Heart right ventricle (tissue), 16 donors: ENCODE results near the gene CYP11A1. TPM values are rescaled to one million over a fixed set of nuclear protein-coding genes. Genes with fewer than 3 reads are reported as not detected.

Source experiments
- ATAC-seq, 8 donors: fragments of 200-7000 bp; cut with Tn5 transposase; one replicate each; pipeline ENCODE4 v1.9.1; 2020; ENCODE audit warnings: mild to moderate bottlenecking in 8 of 8, moderate library complexity in 8 of 8, moderate number of reproducible peaks in 1 of 8
- DNase-seq, 2 donors: peaks; one replicate each; pipeline ENCODE4 v3.0.0-alpha.2; 2020
- H3K27ac ChIP-seq, 10 donors: fragments of 200-600 bp; sonication (generic) in 2 of 10; one replicate each; pipeline versions ENCODE4 v1.5.0 to v1.8.0; 2020 to 2022; ENCODE audit warnings: mild to moderate bottlenecking in 3 of 10
- H3K27me3 ChIP-seq, 7 donors: fragments of 200-600 bp; one replicate each; pipeline ENCODE4 v1.8.0; 2021 to 2022; ENCODE audit warnings: mild to moderate bottlenecking in 2 of 7
- H3K36me3 ChIP-seq, 9 donors: fragments of 200-600 bp; sonication (generic) in 1 of 9; one replicate each; pipeline versions ENCODE4 v1.5.0 to v1.8.0; 2020 to 2022; ENCODE audit warnings: mild to moderate bottlenecking in 2 of 9
- H3K4me1 ChIP-seq, 9 donors: fragments of 200-600 bp; sonication (generic) in 1 of 9; one replicate each; pipeline versions ENCODE4 v1.5.0 to v1.8.0; 2020 to 2022; ENCODE audit warnings: mild to moderate bottlenecking in 4 of 9
- H3K4me3 ChIP-seq, 10 donors: fragments of 200-600 bp; sonication (generic) in 2 of 10; one replicate each; pipeline versions ENCODE4 v1.5.0 to v1.8.0; 2020 to 2022; ENCODE audit warnings: mild to moderate bottlenecking in 7 of 10, moderate library complexity in 2 of 10
- H3K9me3 ChIP-seq, 11 donors: fragments of 200-600 bp in 10 of 11; sonication (generic) in 2 of 11; one replicate each; pipeline versions ENCODE4 v1.5.0 to v1.8.0; 2013 to 2022; ENCODE audit warnings: mild to moderate bottlenecking in 2 of 11, control low read depth in 1 of 11, moderate library complexity in 1 of 11
- WGBS, 2 donors: extraction: QIAGEN DNeasy Blood & Tissue Kit; methylation state at CpG; one replicate each; pipeline ENCODE4 v1.1.7; 2013; ENCODE audit warnings: inconsistent platforms in 1 of 2; 5-methylcytosine and 5-hydroxymethylcytosine counted together
- intact Hi-C, 10 donors: fragments of 100-400 bp; cut with DNase I; formaldehyde crosslinking; loops; one replicate each; pipeline versions ENCODE4 v1.11.1 to v1.14.2; 2022
- polyA plus RNA-seq, 2 donors: library from polyadenylated mRNA; stranded (reverse); fragments of 200-250 nt; gene quantifications; one replicate each; pipeline ENCODE4 v1.2.3, GENCODE V29; 2013
- total RNA-seq, 10 donors: library from RNA; stranded (reverse); fragmentation: NEBNext Ultra II Directional in 3 of 10; extraction: Animal tissue kit (Norgen Biotek cat#: 25700) in 3 of 10; gene quantifications; one replicate each; pipeline versions ENCODE4 v1.2.1 to v1.2.4, GENCODE V29; 2021 to 2023
- TF ChIP-seq, protein P1 (sequence below), 9 donors: fragments of 200-600 bp; sonication (generic) in 2 of 9; IDR thresholded peaks; one replicate each; pipeline versions ENCODE4 v1.5.0 to v1.8.0; 2021 to 2022; ENCODE audit warnings: antibody characterized with exemption in 9 of 9, mild to moderate bottlenecking in 5 of 9, moderate library complexity in 1 of 9
- donor health status: Arrhythmogenic right ventricular cardiomyopathy.
- donor health status: ischemic (EF 13 %, LVEDD 7.1; RV severe dilation, severe dysfunction).
- donor health status: healthy with polysubstance abuse.
- donor health status: DM: no; HTN: yes; CAD: no.
- donor health status: DM: no; HTN: no; CAD: no.
- donor health status: ischemic (EF 25% LVEDD 6.9; RV normal size, moderate dysfunction).
- donor health status: ischemic (EF 25% LVEDD 5.7; RV mildly dilated, moderate dysfunction).
- donor health status: healthy.
- donor health status: DM: yes; HTN: yes; CAD: no.
- donor health status: Ischemic cardiomyopathy.
- donor health status: ischemic (EF 35%, LVEDD 5.7; RV mildly dilated, moderate dysfunction).
- donor health status: nonischemic (EF 11% LVEDD 7.7; RV severe dilation, severe dysfunction).
- donor health status: DM: yes; HTN: yes; CAD: no.
- donor health status: PGD.
- donor health status: ischemic (EF 29% LVEDD 5.4; RV normal size, mild dysfunction).
- donor health status: nonischemic (EF 23%, LVEDD 6.1; RV moderate dilation, normal function).

Gene CYP11A1
- total and polyA plus RNA-seq, 12 donors = 0.06 to 3.6 (median 2.1) TPM

DNA sequence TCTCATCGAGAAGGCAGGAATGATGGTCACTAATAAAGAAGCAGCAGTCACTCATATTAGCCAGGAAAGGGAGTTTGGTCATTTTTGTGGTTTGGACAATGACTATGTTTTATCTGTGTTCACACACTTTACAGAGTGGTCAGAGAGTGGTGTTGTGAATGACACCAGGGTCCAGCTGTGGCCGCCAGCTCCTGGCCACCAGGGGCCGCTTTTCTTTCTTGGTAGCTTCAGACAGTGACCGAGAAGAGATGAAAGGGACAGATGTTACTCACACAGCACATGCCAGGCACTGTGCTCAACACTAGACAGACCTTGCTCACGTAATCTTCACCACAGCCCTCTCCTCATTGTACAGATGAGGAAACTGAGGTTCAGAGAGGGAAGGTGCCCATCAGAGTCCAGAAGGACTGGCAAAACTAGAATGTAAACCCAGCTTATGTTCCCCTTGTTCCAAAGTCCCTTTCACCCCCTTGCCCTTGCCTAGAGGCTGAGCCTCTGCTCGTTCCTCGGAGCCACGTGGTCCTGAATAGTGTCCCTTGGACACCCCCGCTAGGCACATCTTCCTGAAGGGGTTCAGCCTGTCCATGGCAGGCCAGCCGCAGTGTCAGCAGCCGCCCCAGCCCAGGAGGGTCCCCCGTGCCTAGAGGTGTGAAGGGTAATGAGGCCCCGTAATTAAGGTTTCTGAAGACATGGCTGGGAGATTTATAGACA lies 55.6 kb downstream of the CYP11A1 start:
- DNase-seq = no peak
- intact Hi-C loops = loop anchor here in 2 of 10 donors (2.0 to 5.0 kb wide), 2 partner anchors 67 to 250 kb away; no protein-coding TSS in a partner anchor

DNA sequence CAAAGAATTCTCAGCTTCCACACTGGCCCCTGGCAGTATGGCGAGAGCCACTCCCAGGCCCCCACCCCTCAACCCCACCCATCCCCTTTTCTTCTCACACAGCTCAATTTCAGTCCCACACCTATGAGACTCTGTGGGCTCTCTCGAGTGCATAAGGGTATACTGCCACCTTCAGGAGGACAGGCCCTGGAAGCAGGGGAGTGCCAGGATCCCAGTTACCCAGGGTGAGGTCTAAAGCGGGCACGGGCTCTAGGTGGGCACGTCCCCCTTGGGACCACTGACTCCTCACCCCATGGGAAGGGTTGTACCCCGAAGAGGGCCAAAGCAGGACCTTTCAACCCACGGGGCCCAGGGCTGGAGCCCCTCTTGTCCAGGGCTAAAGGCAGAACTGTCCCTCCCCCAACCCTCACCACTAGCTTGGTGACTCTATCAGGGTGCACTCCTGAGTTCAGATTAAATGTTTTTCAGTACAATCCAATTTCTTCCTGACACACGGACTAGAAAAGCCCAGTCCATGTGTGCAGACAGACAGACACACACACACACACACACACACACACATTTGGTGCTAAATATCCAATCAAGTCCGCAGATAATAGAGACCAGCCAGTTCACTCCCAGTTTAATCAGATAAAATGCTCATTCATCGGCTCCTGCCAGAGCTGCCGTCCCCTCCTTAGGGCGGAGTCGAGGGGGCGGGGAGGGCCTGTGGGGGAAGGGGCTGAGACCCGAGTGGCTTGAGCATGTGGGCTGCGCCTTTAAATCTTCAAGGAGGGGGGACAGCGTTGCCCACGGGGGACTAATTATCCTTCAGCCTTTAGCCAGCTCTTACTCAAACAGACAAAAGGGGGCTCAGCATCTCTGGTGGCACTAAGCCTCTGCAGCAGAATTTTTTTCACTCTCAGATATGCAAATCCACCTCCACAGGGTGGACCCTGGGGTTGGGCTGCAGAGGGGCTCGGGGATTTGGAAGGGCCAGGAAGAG lies 59.3 kb downstream of the CYP11A1 start:
- Histone ChIP-seq H3K27me3 (peaks cover 0 to 54% (median 32%) of the 10 kb centered on the region in 7 donors), H3K36me3 (no peaks in the 10 kb centered on the region), H3K9me3 (no peaks in the 10 kb centered on the region), H3K27ac (no peak overlapping the region), H3K4me3 (no peak overlapping the region), H3K4me1 (peaks cover 0 to 7% (median 0%) of the 10 kb centered on the region in 9 donors)
- DNase-seq (peak; percentile 41 to 66), ATAC-seq (peak; percentile 76 to 87 (median 82))
- intact Hi-C loops = loop anchor here in 8 of 10 donors (1.0 to 10.0 kb wide), 5 partner anchors 181 to 336 kb away; no protein-coding TSS in a partner anchor
- 10% methylated on average over 19 of the region's 19 CpGs for WGBS, 2 donors
- TF ChIP-seq, protein P1, sequence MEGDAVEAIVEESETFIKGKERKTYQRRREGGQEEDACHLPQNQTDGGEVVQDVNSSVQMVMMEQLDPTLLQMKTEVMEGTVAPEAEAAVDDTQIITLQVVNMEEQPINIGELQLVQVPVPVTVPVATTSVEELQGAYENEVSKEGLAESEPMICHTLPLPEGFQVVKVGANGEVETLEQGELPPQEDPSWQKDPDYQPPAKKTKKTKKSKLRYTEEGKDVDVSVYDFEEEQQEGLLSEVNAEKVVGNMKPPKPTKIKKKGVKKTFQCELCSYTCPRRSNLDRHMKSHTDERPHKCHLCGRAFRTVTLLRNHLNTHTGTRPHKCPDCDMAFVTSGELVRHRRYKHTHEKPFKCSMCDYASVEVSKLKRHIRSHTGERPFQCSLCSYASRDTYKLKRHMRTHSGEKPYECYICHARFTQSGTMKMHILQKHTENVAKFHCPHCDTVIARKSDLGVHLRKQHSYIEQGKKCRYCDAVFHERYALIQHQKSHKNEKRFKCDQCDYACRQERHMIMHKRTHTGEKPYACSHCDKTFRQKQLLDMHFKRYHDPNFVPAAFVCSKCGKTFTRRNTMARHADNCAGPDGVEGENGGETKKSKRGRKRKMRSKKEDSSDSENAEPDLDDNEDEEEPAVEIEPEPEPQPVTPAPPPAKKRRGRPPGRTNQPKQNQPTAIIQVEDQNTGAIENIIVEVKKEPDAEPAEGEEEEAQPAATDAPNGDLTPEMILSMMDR (IDR thresholded peaks at IDR 0.05) = peak; percentile 45 to 79 (median 75)

More for the DNA sequence above, 55.6 kb downstream of the CYP11A1 start:
- peaks cover 17 to 33% (median 22%) of the 10 kb centered on the region in 9 donors for H3K4me1 ChIP-seq
- TF ChIP-seq, protein P1 (IDR thresholded peaks at IDR 0.05) = peak; percentile 26 to 63 (median 52)
- peaks cover 0 to 25% (median 13%) of the 10 kb centered on the region in 7 donors for H3K27me3 ChIP-seq
- no peaks in the 10 kb centered on the region for H3K9me3 ChIP-seq
- ATAC-seq = no peak
- no peaks in the 10 kb centered on the region for H3K36me3 ChIP-seq
- no peak overlapping the region for H3K4me3 ChIP-seq
- WGBS, 2 donors = 58 to 61% methylated on average over 13 of the region's 13 CpGs
- H3K27ac ChIP-seq = no peak overlapping the region

DNA sequence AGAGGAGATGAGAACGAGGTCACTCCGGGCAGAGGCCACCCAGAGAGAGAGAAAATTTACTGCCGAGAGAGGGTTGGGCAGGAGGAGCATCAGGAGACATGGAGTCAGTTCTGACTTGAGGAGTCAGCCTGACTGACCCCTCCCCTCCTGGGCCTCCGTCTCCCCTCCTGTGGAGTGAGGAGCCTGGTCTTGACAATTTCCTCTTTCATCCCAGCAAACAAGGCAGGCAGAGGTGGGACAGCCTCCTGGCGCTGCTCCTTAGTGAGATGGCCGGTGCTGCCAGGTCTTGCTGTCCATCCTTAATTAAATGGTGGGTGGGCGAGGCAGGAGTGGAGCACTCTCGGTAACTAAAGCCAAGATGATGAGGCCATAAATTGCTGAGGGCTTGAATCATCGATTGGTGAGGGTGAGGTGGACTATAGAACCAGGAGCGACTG lies 60.6 kb downstream of the CYP11A1 start:
- TF ChIP-seq, protein P1 (IDR thresholded peaks at IDR 0.05) = no peak
- H3K36me3 ChIP-seq = no peaks in the 10 kb centered on the region
- H3K4me1 ChIP-seq = peaks cover 0 to 13% (median 0%) of the 10 kb centered on the region in 9 donors
- peaks cover 0 to 64% (median 39%) of the 10 kb centered on the region in 7 donors for H3K27me3 ChIP-seq
- H3K9me3 ChIP-seq = no peaks in the 10 kb centered on the region
- no peak overlapping the region for H3K27ac ChIP-seq
- DNase-seq = no peak
- H3K4me3 ChIP-seq = no peak overlapping the region
- WGBS, 2 donors = 55 to 57% methylated on average over 10 of the region's 10 CpGs
- intact Hi-C loops = loop anchor here in 8 of 10 donors (1.0 to 10.0 kb wide), 5 partner anchors 179 to 334 kb away; no protein-coding TSS in a partner anchor
- no peak for ATAC-seq

DNA sequence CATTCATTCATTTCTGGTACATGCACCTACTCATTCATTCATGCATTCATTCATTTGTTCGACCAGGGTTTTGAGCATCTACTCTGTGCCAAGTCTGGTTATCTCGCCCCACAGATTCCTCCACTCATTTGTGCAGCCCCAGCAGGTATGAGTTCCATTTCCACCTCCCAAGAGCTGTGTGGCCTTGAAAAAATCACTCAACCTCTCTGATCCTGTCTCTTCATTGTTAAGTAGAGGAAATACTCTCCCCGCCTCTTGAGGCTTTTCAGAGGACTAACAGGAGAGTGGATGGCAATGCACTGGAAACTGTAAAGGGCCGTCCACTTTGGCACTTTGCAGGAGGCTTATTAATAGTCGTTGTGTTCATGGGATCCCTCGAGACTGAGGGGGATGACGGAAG lies 61.8 kb downstream of the CYP11A1 start:
- no peak overlapping the region for H3K27ac ChIP-seq
- no peaks in the 10 kb centered on the region for H3K36me3 ChIP-seq
- H3K4me3 ChIP-seq = no peak overlapping the region
- 70 to 73% methylated on average over 7 of the region's 7 CpGs for WGBS, 2 donors
- no peak for DNase-seq
- no peaks in the 10 kb centered on the region for H3K9me3 ChIP-seq
- peaks cover 0 to 13% (median 0%) of the 10 kb centered on the region in 9 donors for H3K4me1 ChIP-seq
- TF ChIP-seq, protein P1 (IDR thresholded peaks at IDR 0.05) = no peak
- intact Hi-C loops = loop anchor here in 5 of 10 donors (2.0 to 10.0 kb wide), 4 partner anchors 178 to 333 kb away; no protein-coding TSS in a partner anchor
- no peak for ATAC-seq
- H3K27me3 ChIP-seq = peaks cover 0 to 75% (median 39%) of the 10 kb centered on the region in 7 donors
